GM23248 (cell line): ENCODE data around the gene CD164. TPM values are rescaled to one million over a fixed set of nuclear protein-coding genes. Genes with fewer than 3 reads are reported as not detected.
"Not testable (repeated sequence)": the region's sequence is repeated elsewhere in the genome, so short reads cannot be mapped to it uniquely, and the experiment has no call there.

Experiments
- DNase-seq: peaks from one replicate; pipeline ENCODE4 v3.0.0-alpha.2; 2015
- H2AFZ ChIP-seq: fragments of 200-600 bp; sonication (generic); 2 replicates; pipeline ENCODE4 v1.6.1; 2016; ENCODE audit warnings: antibody characterized with exemption
- H3F3A ChIP-seq: fragments of 200-600 bp; sonication (generic); 2 replicates; pipeline ENCODE4 v1.6.1; 2016; ENCODE audit warnings: mild to moderate bottlenecking, antibody characterized with exemption, mixed run types; ENCODE audit not compliant: insufficient read depth
- H3K27ac ChIP-seq: fragments of 200-600 bp; sonication (generic); 2 replicates; pipeline ENCODE4 v1.5.1; 2016; ENCODE audit warnings: mild to moderate bottlenecking
- H3K27me3 ChIP-seq: fragments of 200-600 bp; sonication (generic); replicated peaks from 2 replicates; pipeline ENCODE4 v1.6.1; 2016; ENCODE audit warnings: mild to moderate bottlenecking; ENCODE audit not compliant: insufficient read depth
- H3K36me3 ChIP-seq: fragments of 200-600 bp; sonication (generic); 2 replicates; pipeline ENCODE4 v1.6.1; 2016; ENCODE audit warnings: low read depth, mild to moderate bottlenecking
- H3K4me1 ChIP-seq: fragments of 200-600 bp; sonication (generic); 2 replicates; pipeline ENCODE4 v1.6.1; 2016; ENCODE audit warnings: mild to moderate bottlenecking; ENCODE audit not compliant: insufficient read depth
- H3K4me2 ChIP-seq: fragments of 200-600 bp; sonication (generic); one replicate; pipeline ENCODE4 v1.6.1; 2016; ENCODE audit warnings: mild to moderate bottlenecking; ENCODE audit not compliant: unreplicated experiment
- H3K4me3 ChIP-seq: fragments of 200-600 bp; sonication (generic); 2 replicates; pipeline ENCODE4 v1.5.1; 2016; ENCODE audit warnings: mild to moderate bottlenecking
- H3K79me2 ChIP-seq: fragments of 200-600 bp; sonication (generic); 2 replicates; pipeline ENCODE4 v1.6.1; 2016; ENCODE audit warnings: mild to moderate bottlenecking; ENCODE audit not compliant: insufficient read depth
- H3K9ac ChIP-seq: fragments of 200-600 bp; sonication (generic); 2 replicates; pipeline ENCODE4 v1.6.1; 2016; ENCODE audit warnings: mild to moderate bottlenecking
- H3K9me2 ChIP-seq: fragments of 200-600 bp; sonication (generic); 2 replicates; pipeline ENCODE4 v1.6.1; 2016; ENCODE audit warnings: mixed run types, mild to moderate bottlenecking, moderate library complexity; ENCODE audit not compliant: insufficient read depth
- H3K9me3 ChIP-seq: fragments of 200-600 bp; sonication (generic); one replicate; pipeline ENCODE4 v1.6.1; 2017; ENCODE audit warnings: low read depth
- H4K20me1 ChIP-seq: fragments of 200-600 bp; sonication (generic); 2 replicates; pipeline ENCODE4 v1.6.0; 2016; ENCODE audit not compliant: insufficient read depth
- EZH2 ChIP-seq: fragments of 200-600 bp; sonication (generic); IDR thresholded peaks from 2 replicates; pipeline ENCODE4 v1.6.1; 2018; ENCODE audit warnings: antibody characterized with exemption, mild to moderate bottlenecking; ENCODE audit not compliant: insufficient read depth, poor library complexity, severe bottlenecking
- EZH2phosphoT487 ChIP-seq: fragments of 200-600 bp; sonication (generic); IDR thresholded peaks from 2 replicates; pipeline ENCODE4 v1.6.1; 2018; ENCODE audit warnings: antibody characterized with exemption, moderate library complexity, mild to moderate bottlenecking, low read depth; ENCODE audit not compliant: insufficient read depth
- WGBS, 2 experiments: methylation state at CpG; one replicate each; pipeline ENCODE4 v1.1.6; 2015 to 2017; ENCODE audit warnings: low lambda C conversion rate in 2 of 2, low coverage in 1 of 2; ENCODE audit errors: missing lambda C conversion rate in 2 of 2; 5-methylcytosine and 5-hydroxymethylcytosine counted together
- in situ Hi-C: fragments of 300-500 bp; cut with MboI; formaldehyde crosslinking; loops from 2 replicates; pipeline ENCODE4 v1.15.0; 2020
- polyA plus RNA-seq: library from polyadenylated mRNA; unstranded; fragments of >200 nt; fragmentation: Nextera tagmentation; extraction: Ambion mirVana; gene quantifications from 2 replicates; pipeline ENCODE4 v1.2.1, GENCODE V29; 2016
- total RNA-seq: library from RNA; depleted of rRNA; stranded (reverse); fragments of >200 nt; shearing (Covaris generic); gene quantifications from 2 replicates; pipeline ENCODE4 v1.2.3, GENCODE V29; 2014

CD164 gene
- total and polyA plus RNA-seq, 2 experiments from 2014 or later, result 302 to 437 TPM

DNA sequence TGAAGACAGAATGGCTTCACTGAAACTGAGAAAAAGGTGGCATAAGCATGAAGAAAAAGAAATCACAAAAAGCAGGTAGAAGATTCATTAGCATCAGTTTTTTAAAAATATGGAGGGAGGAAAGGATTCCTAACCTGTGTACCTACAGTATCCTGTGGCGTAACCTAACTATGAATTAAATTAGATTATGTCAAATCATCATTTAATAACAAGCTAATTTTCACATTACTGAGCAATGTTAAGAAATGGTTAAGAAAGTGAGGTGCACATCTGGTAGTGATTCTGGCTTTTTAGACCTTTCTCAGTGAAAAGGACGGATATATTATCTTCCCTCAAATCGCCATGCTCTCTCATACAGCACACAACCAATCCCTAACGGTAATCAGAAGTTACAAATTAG lies 12.5 kb downstream of the CD164 start:
- H3K79me2 ChIP-seq, result peaks cover 99% of the 10 kb centered on the region
- no peak overlapping the region for H2AFZ ChIP-seq
- H3K9me2 ChIP-seq, result no peaks in the 10 kb centered on the region
- no peak overlapping the region for H3K27ac ChIP-seq
- H3K9ac ChIP-seq, result no peak overlapping the region
- DNase-seq, result no peak
- no peak for TF ChIP-seq EZH2
- no peak for TF ChIP-seq EZH2phosphoT487
- no peak overlapping the region for H3K4me3 ChIP-seq
- no peak overlapping the region for H3K4me2 ChIP-seq
- peaks cover 4% of the 10 kb centered on the region; the same call in 1 of the 2 replicates for H3K4me1 ChIP-seq
- H3K36me3 ChIP-seq, result peaks cover 89% of the 10 kb centered on the region
- peaks cover 9% of the 10 kb centered on the region for H4K20me1 ChIP-seq
- no peaks in the 10 kb centered on the region for H3K27me3 ChIP-seq
- 0 out of 2 replicates have a peak, but pooled peaks cover 11% of the 10 kb centered on the region for H3F3A ChIP-seq
- 71 to 73% methylated on average over 4 of the region's 4 CpGs for WGBS, 2 experiments
- in situ Hi-C loops, result no loop called here
- H3K9me3 ChIP-seq, result no peaks in the 10 kb centered on the region

DNA sequence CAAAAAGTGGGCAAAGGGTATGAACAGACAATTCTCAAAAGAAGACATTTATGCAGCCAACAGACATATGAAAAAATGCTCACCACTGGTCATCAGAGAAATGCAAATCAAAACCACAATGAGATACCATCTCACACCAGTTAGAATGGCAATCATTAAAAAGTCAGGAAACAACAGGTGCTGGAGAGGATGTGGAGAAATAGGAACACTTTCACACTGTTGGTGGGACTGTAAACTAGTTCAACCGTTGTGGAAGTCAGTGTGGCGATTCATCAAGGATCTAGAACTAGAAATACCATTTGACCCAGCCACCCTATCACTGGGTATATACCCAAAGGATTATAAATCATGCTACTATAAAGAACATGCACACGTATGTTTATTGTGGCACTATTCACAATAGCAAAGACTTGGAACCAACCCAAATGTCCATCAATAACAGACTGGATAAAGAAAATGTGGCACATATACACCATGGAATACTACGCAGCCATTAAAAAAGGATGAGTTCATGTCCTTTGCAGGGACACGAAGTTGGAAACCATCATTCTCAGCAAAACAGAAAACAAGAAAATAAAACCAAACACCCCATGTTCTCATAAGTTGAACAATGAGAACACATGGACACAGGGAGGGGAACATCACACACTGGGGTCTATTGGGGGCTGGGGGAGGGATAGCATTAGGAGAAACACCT lies 17.7 kb downstream of the CD164 start:
- H3K4me1 ChIP-seq, H2AFZ ChIP-seq, H3K27ac ChIP-seq, H3K27me3 ChIP-seq, H3K4me2 ChIP-seq, H3K9me3 ChIP-seq, H3K9me2 ChIP-seq, H3K4me3 ChIP-seq, H3F3A ChIP-seq, H3K9ac ChIP-seq, in situ Hi-C loops, H4K20me1 ChIP-seq, DNase-seq: not testable (repeated sequence)
- 98 to 100% methylated on average over 5 of the region's 5 CpGs for WGBS, 2 experiments
- peaks cover 91% of the 10 kb centered on the region for H3K79me2 ChIP-seq
- peaks cover 75% of the 10 kb centered on the region for H3K36me3 ChIP-seq

DNA sequence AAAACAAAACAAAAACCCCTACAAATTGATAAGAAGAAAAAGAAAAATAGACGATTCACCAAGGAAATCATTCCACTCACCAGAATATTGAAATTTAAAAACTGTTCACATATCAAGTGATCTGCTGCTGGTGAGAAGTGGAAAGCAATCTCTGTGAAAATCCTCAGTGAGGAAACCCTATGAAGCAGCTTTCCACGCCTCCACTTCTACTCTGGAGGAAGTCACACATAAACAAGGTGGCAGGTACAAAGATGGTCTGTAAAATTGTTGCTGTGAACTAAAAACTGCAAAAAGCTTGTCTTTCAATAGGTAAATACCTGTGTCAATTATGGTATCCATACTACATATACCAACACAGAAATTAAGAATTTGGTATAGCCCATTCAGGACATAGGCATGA lies 18.5 kb downstream of the CD164 start:
- H3K9me3 ChIP-seq, result no peaks in the 10 kb centered on the region

DNA sequence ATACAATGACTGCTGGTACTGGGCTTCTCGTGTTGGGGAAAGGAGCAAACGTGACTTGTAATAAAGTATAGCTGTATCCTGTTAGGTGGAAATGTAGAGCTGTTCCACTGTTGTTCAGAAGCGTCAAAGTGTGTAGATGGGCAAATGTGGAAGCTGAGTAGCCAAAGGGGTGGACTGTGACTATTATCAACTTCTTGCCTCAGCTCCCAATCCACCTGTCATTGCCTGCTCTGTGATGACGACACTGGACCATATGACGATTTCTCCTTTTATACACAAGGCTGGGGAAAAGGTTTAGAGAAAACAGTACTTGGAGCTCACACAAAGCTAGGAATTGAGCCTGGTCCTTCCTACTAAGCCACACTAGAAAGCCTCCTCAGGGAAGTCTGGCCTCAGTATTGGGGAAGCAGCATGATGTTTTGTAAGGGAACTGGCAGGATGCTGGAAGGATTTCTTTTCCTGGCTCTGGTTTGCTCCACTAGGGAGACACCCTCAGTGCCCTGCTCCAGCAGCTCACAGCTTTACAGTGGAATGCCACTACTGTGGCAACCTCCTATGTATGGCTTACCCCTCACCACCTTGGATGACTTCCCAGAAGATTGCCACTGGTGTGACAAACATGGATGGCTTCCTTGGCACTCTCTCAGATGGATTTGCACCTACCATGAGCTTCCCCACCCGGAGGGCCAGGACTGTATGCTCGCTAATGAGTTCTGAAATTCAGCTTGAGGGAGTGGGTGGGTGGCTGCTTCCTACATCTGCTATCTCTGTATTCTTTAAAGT lies 20.0 kb downstream of the CD164 start:
- Histone ChIP-seq H3K27me3 (no peaks in the 10 kb centered on the region), H3K4me1 (no peaks in the 10 kb centered on the region), H3K4me3 (no peak overlapping the region), H3K27ac (no peak overlapping the region), H3K4me2 (no peak overlapping the region), H3K79me2 (peaks cover 69% of the 10 kb centered on the region), H2AFZ (no peak overlapping the region), H3F3A (0 out of 2 replicates have a peak, but pooled peaks cover 7% of the 10 kb centered on the region), H3K9me2 (no peaks in the 10 kb centered on the region), H4K20me1 (no peaks in the 10 kb centered on the region), H3K9me3 (no peaks in the 10 kb centered on the region), H3K9ac (no peak overlapping the region), H3K36me3 (peaks cover 63% of the 10 kb centered on the region)
- whole genome bisulfite sequencing, 2 experiments, result 97 to 98% methylated on average over 7 of the region's 7 CpGs
- TF ChIP-seq EZH2, result no peak
- no peak for TF ChIP-seq EZH2phosphoT487
- DNase-seq, result no peak
- in situ Hi-C loops, result no loop called here

More for the DNA sequence above, 18.5 kb downstream of the CD164 start:
- H3K4me3 ChIP-seq, result no peak overlapping the region
- no peak overlapping the region for H3K4me2 ChIP-seq
- WGBS, 2 experiments, result 100% methylated on average over 2 of the region's 2 CpGs
- H3K9me2 ChIP-seq, result no peaks in the 10 kb centered on the region
- H3K4me1 ChIP-seq, result no peaks in the 10 kb centered on the region
- no peaks in the 10 kb centered on the region for H3K27me3 ChIP-seq
- peaks cover 83% of the 10 kb centered on the region for H3K79me2 ChIP-seq
- TF ChIP-seq EZH2phosphoT487 (no peak), EZH2 (no peak)
- H3K27ac ChIP-seq, result no peak overlapping the region
- H3K36me3 ChIP-seq, result peaks cover 69% of the 10 kb centered on the region
- H3F3A ChIP-seq, result 0 out of 2 replicates have a peak, but pooled peaks cover 7% of the 10 kb centered on the region
- H3K9ac ChIP-seq, result no peak overlapping the region
- in situ Hi-C loops, result no loop called here
- H4K20me1 ChIP-seq, result no peaks in the 10 kb centered on the region
- no peak overlapping the region for H2AFZ ChIP-seq
- DNase-seq, result no peak
